GM10266 (cell line): ENCODE results near the gene C5orf22.
"Not testable (repeated sequence)": the region's sequence is repeated elsewhere in the genome, so short reads cannot be mapped to it uniquely, and the experiment has no call there.

Experiments
- DNase-seq: peaks from one replicate; pipeline ENCODE4 v3.0.0; 2012; ENCODE audit errors: extremely low spot score
- CTCF ChIP-seq: IDR thresholded peaks from 2 replicates; pipeline ENCODE4 v1.5.1; 2012; ENCODE audit warnings: mild to moderate bottlenecking, low read depth; ENCODE audit not compliant: control insufficient read depth, insufficient read depth; ENCODE audit errors: missing control alignments

C5orf22 gene

GRCh38 chr5:31598640-31599611, 66.8 kb downstream of the C5orf22 start:
- TF ChIP-seq CTCF = no peak
- DNase-seq = no peak

GRCh38 chr5:31602305-31602704, 70.2 kb downstream of the C5orf22 start:
- DNase-seq = not testable (repeated sequence)

- DNase-seq = no peak
These were observed 72.1 kb downstream of the C5orf22 start for GRCh38 chr5:31604240-31604639.

GRCh38 chr5:31604644-31605043, 72.5 kb downstream of the C5orf22 start:
- DNase-seq = no peak
- no peak for TF ChIP-seq CTCF

More at GRCh38 chr5:31604240-31604639, 72.1 kb downstream of the C5orf22 start:
- no peak for TF ChIP-seq CTCF
